KMS-11 (cell line): ENCODE results near the gene NCF2.

Experiments
- H2AFZ ChIP-seq: fragments of 200-600 bp; sonication (generic); 2 replicates; pipeline ENCODE4 v1.6.1; 2016; ENCODE audit warnings: antibody characterized with exemption, mixed run types, low read depth
- H3K27ac ChIP-seq: fragments of 200-600 bp; sonication (generic); 2 replicates; pipeline ENCODE4 v1.6.1; 2016; ENCODE audit warnings: mild to moderate bottlenecking, mixed run types
- H3K27me3 ChIP-seq: fragments of 200-600 bp; sonication (generic); 2 replicates; pipeline ENCODE4 v1.6.1; 2017; ENCODE audit warnings: mild to moderate bottlenecking, low read depth, mixed run types, moderate library complexity; ENCODE audit not compliant: insufficient read depth
- H3K36me3 ChIP-seq: fragments of 200-600 bp; sonication (generic); 2 replicates; pipeline ENCODE4 v1.6.1; 2017; ENCODE audit warnings: mild to moderate bottlenecking, mixed run types; ENCODE audit not compliant: insufficient read depth
- H3K4me1 ChIP-seq: fragments of 200-600 bp; sonication (generic); 2 replicates; pipeline ENCODE4 v1.6.1; 2016; ENCODE audit warnings: mild to moderate bottlenecking, low read depth, mixed run types; ENCODE audit not compliant: poor library complexity, severe bottlenecking
- H3K4me2 ChIP-seq: fragments of 200-600 bp; sonication (generic); 2 replicates; pipeline ENCODE4 v1.7.0; 2016; ENCODE audit warnings: mild to moderate bottlenecking, mixed run types
- H3K4me3 ChIP-seq: fragments of 200-600 bp; sonication (generic); IDR thresholded peaks from 2 replicates; pipeline ENCODE4 v1.6.1; 2017; ENCODE audit warnings: low read depth, low read length, mixed read lengths; ENCODE audit not compliant: insufficient read depth
- H3K79me2 ChIP-seq: fragments of 200-600 bp; sonication (generic); 2 replicates; pipeline ENCODE4 v1.6.1; 2016; ENCODE audit warnings: low read depth, mixed run types; ENCODE audit not compliant: insufficient read depth
- H3K9ac ChIP-seq: fragments of 200-600 bp; sonication (generic); 2 replicates; pipeline ENCODE4 v1.6.1; 2016; ENCODE audit warnings: mild to moderate bottlenecking, mixed run types
- H4K20me1 ChIP-seq: fragments of 200-600 bp; sonication (generic); 2 replicates; pipeline ENCODE4 v1.6.1; 2016; ENCODE audit warnings: mild to moderate bottlenecking, mixed run types; ENCODE audit not compliant: insufficient read depth
- TF ChIP-seq, protein P1 (sequence below): fragments of 200-600 bp; sonication (generic); conservative IDR thresholded peaks from 2 replicates; pipeline ENCODE4 v1.6.1; 2017; ENCODE audit warnings: low read depth, mild to moderate bottlenecking, antibody characterized with exemption, low read length, moderate library complexity, mixed read lengths

Gene NCF2

DNA sequence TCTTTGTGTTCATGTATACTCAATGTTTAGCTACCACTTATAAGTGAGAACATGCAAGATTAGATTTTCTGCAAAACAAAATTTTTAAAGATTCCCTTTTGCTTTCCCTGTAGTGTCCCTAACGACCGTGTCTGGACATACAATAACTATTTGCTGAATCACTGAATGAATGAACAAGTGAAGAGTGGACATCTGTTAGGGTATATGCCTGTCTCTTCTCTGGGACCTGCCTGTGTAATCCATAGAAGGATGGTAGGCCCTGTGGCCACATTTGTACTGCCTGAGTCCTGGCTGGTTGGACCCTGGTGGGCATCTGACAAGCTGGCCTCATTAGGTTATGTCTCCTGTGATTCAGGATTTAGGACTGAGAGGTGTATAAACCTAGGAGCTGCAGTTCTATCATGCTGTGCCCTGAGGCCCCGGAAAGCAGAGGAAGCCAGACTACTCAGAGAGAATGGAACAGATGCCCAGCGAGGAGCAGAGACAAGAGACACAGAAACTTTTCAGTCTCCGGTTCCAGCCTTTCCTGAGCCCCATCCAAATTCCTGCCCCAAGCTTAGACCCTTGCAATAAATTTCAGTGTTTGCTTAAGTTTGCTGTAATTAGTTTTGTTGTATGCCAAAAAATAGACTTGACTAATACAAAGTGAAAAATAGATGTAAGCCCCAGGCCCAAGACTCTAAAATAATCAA lies 7.5 kb upstream of the NCF2 start:
- peaks cover 9% of the 10 kb centered on the region for H3K4me1 ChIP-seq
- no peak overlapping the region for H3K27ac ChIP-seq
- H3K9ac ChIP-seq, result no peak overlapping the region

GRCh38 chr1:183596500-183596899 lies 6.2 kb upstream of the NCF2 start:
- Histone ChIP-seq H3K36me3 (no peaks in the 10 kb centered on the region), H2AFZ (no peak overlapping the region), H3K27me3 (no peaks in the 10 kb centered on the region), H3K4me2 (no peak overlapping the region), H4K20me1 (no peaks in the 10 kb centered on the region), H3K4me1 (peaks cover 9% of the 10 kb centered on the region), H3K79me2 (no peaks in the 10 kb centered on the region), H3K9ac (no peak overlapping the region), H3K27ac (no peak overlapping the region), H3K4me3 (no peak overlapping the region)
- TF ChIP-seq, protein P1, sequence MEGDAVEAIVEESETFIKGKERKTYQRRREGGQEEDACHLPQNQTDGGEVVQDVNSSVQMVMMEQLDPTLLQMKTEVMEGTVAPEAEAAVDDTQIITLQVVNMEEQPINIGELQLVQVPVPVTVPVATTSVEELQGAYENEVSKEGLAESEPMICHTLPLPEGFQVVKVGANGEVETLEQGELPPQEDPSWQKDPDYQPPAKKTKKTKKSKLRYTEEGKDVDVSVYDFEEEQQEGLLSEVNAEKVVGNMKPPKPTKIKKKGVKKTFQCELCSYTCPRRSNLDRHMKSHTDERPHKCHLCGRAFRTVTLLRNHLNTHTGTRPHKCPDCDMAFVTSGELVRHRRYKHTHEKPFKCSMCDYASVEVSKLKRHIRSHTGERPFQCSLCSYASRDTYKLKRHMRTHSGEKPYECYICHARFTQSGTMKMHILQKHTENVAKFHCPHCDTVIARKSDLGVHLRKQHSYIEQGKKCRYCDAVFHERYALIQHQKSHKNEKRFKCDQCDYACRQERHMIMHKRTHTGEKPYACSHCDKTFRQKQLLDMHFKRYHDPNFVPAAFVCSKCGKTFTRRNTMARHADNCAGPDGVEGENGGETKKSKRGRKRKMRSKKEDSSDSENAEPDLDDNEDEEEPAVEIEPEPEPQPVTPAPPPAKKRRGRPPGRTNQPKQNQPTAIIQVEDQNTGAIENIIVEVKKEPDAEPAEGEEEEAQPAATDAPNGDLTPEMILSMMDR, result no peak

More for the DNA sequence above, 7.5 kb upstream of the NCF2 start:
- TF ChIP-seq, protein P1, result no peak
- Histone ChIP-seq H3K79me2 (no peaks in the 10 kb centered on the region), H4K20me1 (no peaks in the 10 kb centered on the region), H2AFZ (peak overlapping the region; percentile 4; the same call in 1 of the 2 replicates), H3K4me3 (no peak overlapping the region), H3K27me3 (no peaks in the 10 kb centered on the region), H3K4me2 (no peak overlapping the region), H3K36me3 (no peaks in the 10 kb centered on the region)

GRCh38 chr1:183595537-183595936 lies 5.3 kb upstream of the NCF2 start:
- H3K36me3 ChIP-seq, result no peaks in the 10 kb centered on the region
- no peak overlapping the region for H3K27ac ChIP-seq
- H3K4me1 ChIP-seq, result peaks cover 9% of the 10 kb centered on the region
- H3K4me2 ChIP-seq, result no peak overlapping the region
- no peaks in the 10 kb centered on the region for H3K27me3 ChIP-seq
- H2AFZ ChIP-seq, result no peak overlapping the region
- no peak overlapping the region for H3K9ac ChIP-seq
- H3K4me3 ChIP-seq, result no peak overlapping the region
- H4K20me1 ChIP-seq, result no peaks in the 10 kb centered on the region
- TF ChIP-seq, protein P1, result no peak
- H3K79me2 ChIP-seq, result no peaks in the 10 kb centered on the region

DNA sequence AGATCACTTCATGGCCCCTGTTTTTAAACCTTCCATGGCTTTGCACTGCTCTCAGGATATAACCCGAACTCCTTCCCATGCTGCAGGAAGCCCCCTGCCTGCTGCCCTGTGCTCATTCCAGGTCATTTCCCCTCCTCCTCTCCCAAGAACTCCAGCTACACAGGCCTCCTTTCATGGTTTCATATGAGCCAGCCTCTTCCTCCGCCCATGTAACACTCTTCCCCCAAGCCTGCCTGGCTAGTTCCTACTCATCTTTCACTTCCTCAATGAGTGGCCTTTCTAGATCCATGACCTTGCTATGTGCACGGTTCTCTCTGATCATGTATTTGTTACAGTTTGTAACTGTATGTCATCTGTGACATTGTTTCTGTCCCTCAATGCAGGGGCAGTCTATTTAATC lies 3.1 kb upstream of the NCF2 start:
- Histone ChIP-seq H3K27me3 (no peaks in the 10 kb centered on the region), H3K4me2 (no peak overlapping the region), H3K9ac (no peak overlapping the region), H3K79me2 (no peaks in the 10 kb centered on the region), H4K20me1 (no peaks in the 10 kb centered on the region), H3K4me1 (peaks cover 3% of the 10 kb centered on the region), H3K27ac (no peak overlapping the region), H3K36me3 (no peaks in the 10 kb centered on the region), H3K4me3 (no peak overlapping the region), H2AFZ (no peak overlapping the region)
- TF ChIP-seq, protein P1, result no peak
